A549 (cell line): Measurements from ENCODE around the gene ATL1.

Experiments used
- MAFK ChIP-seq: fragments of 450-650 bp; IDR thresholded peaks from 2 replicates; pipeline ENCODE4 v1.6.1; 2014; ENCODE audit not compliant: partially characterized antibody
- RARB ChIP-seq: fragments of 250-450 bp; sonication (Bioruptor Pico); IDR thresholded peaks from 2 replicates; pipeline ENCODE4 v1.8.0; 2021; ENCODE audit warnings: mild to moderate bottlenecking, moderate library complexity

GRCh38 chr14:50631408-50631821 lies 71.5 kb downstream of the ATL1 start:
- no peak for TF ChIP-seq RARB (CRISPR knock-in tag)
- TF ChIP-seq MAFK, result no peak
